OCI-LY3 (cell line): ENCODE results near the gene SIRT2.
A peak's percentile ranks its signal among the peaks of the same experiment; 100 is the strongest.

Source experiments
- CTCF ChIP-seq: fragments of 200-600, 300-600 bp; sonication (generic); IDR thresholded peaks from 2 replicates; pipeline ENCODE4 v1.5.1; 2014; ENCODE audit warnings: antibody characterized with exemption, low read length, low read depth
- EZH2phosphoT487 ChIP-seq: fragments of 200-600 bp; shearing (Covaris generic); IDR thresholded peaks from 2 replicates; pipeline ENCODE4 v1.6.1; 2018; ENCODE audit warnings: antibody characterized with exemption, mixed run types, low read depth

- TF ChIP-seq CTCF (peak; percentile 28; the same call in 1 of the 2 replicates), EZH2phosphoT487 (no peak)
Measured at GRCh38 chr19:38878575-38879399, 20.6 kb downstream of the SIRT2 start.
